ENCODE measurements around the gene NUTM2A.
"Not testable (repeated sequence)": the region's sequence is repeated elsewhere in the genome, so short reads cannot be mapped to it uniquely, and the experiment has no call there.

The NUTM2A gene

GRCh38 chr10:87280749-87281392 is 55.6 kb downstream of the NUTM2A start:
- FAIRE-seq: not testable (repeated sequence)

Data from islet of Langerhans (tissue), 1 donor.